Neural cell (in vitro differentiated cells): Measurements from ENCODE around the gene NCOA7.

Experiments used
- TAF1 ChIP-seq: IDR thresholded peaks from 2 replicates; pipeline ENCODE4 v1.6.1; 2012; ENCODE audit warnings: low read depth
- TF ChIP-seq, protein P1 (sequence below): IDR thresholded peaks from 2 replicates; pipeline ENCODE4 v1.6.1; 2012; ENCODE audit warnings: borderline replicate concordance

- TF ChIP-seq TAF1, result no peak
- TF ChIP-seq, protein P1, sequence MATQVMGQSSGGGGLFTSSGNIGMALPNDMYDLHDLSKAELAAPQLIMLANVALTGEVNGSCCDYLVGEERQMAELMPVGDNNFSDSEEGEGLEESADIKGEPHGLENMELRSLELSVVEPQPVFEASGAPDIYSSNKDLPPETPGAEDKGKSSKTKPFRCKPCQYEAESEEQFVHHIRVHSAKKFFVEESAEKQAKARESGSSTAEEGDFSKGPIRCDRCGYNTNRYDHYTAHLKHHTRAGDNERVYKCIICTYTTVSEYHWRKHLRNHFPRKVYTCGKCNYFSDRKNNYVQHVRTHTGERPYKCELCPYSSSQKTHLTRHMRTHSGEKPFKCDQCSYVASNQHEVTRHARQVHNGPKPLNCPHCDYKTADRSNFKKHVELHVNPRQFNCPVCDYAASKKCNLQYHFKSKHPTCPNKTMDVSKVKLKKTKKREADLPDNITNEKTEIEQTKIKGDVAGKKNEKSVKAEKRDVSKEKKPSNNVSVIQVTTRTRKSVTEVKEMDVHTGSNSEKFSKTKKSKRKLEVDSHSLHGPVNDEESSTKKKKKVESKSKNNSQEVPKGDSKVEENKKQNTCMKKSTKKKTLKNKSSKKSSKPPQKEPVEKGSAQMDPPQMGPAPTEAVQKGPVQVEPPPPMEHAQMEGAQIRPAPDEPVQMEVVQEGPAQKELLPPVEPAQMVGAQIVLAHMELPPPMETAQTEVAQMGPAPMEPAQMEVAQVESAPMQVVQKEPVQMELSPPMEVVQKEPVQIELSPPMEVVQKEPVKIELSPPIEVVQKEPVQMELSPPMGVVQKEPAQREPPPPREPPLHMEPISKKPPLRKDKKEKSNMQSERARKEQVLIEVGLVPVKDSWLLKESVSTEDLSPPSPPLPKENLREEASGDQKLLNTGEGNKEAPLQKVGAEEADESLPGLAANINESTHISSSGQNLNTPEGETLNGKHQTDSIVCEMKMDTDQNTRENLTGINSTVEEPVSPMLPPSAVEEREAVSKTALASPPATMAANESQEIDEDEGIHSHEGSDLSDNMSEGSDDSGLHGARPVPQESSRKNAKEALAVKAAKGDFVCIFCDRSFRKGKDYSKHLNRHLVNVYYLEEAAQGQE, result no peak
Measured at GRCh38 chr6:125752773-125753172, 38.0 kb upstream of the NCOA7 start.
